ENCODE results near the gene CPNE4. TPM values are rescaled to one million over a fixed set of nuclear protein-coding genes. Genes with fewer than 3 reads are reported as not detected.

CPNE4 gene
- total and polyA plus RNA-seq, 9 of the 15 experiments (the other 6 are each of a cell fraction or from before 2014, with no cell fraction given), result not detected

GRCh38 chr3:131502530-131503319, 532.1 kb downstream of the CPNE4 start, which contains the start of gene MRPL3 (continued):
- peak; percentile 65; the same call in 1 of the 2 replicates for TF ChIP-seq ESRRA (IDR thresholded peaks at IDR 0.05; ENCODE audit: borderline replicate concordance, low read depth)
- 0 out of 2 replicates have a peak, but pooled peaks have one; percentile 82 for TF ChIP-seq XRCC5 (IDR thresholded peaks at IDR 0.05; ENCODE audit: low read depth, low read length)
- TF ChIP-seq HDAC2 (IDR thresholded peaks at IDR 0.05), result peak; percentile 24; the same call in 1 of the 2 replicates
- no peak for TF ChIP-seq SRSF1 (IDR thresholded peaks at IDR 0.05; ENCODE audit: low read depth, low read length)
- no peak for TF ChIP-seq ZNF76 (CRISPR knock-in tag; IDR thresholded peaks at IDR 0.05; ENCODE audit: borderline replicate concordance)
- TF ChIP-seq BCLAF1 (IDR thresholded peaks at IDR 0.05; ENCODE audit: borderline replicate concordance in 1 of 2, control insufficient read depth in 1 of 2, low read depth in 2 of 2, low read length in 1 of 2), result peak in 1 of 2 experiments; percentile 90; a peak in 2 of 4 replicates
- TF ChIP-seq PML (IDR thresholded peaks at IDR 0.05; ENCODE audit: low read length), result peak; percentile 31; the same call in 1 of the 2 replicates
- TF ChIP-seq TAF9B (IDR thresholded peaks at IDR 0.05; ENCODE audit: partially characterized antibody), result peak; percentile 78
- TF ChIP-seq MXD1 (CRISPR knock-in tag; IDR thresholded peaks at IDR 0.05; ENCODE audit: borderline replicate concordance, poor library complexity, severe bottlenecking), result peak; percentile 93
- no peak for TF ChIP-seq ATF4 (CRISPR knock-in tag; IDR thresholded peaks at IDR 0.05)
- no peak for TF ChIP-seq ZNF696 (CRISPR knock-in tag; conservative IDR thresholded peaks at IDR 0.05)
- TF ChIP-seq E2F8 (IDR thresholded peaks at IDR 0.05; ENCODE audit: low read depth, partially characterized antibody), result peak; percentile 79
- peak; percentile 97 for TF ChIP-seq CREB3L1 (IDR thresholded peaks at IDR 0.05; ENCODE audit: borderline replicate concordance, low read depth)
- TF ChIP-seq CREB1 (IDR thresholded peaks at IDR 0.05), result peak; percentile 43; the same call in 1 of the 2 replicates
- peak; percentile 55 for TF ChIP-seq CREB1 (CRISPR knock-in tag; IDR thresholded peaks at IDR 0.05)
- TF ChIP-seq ZNF766 (CRISPR knock-in tag; conservative IDR thresholded peaks at IDR 0.05), result peak; percentile 50; the same call in 1 of the 2 replicates
- peak; percentile 99 for TF ChIP-seq EP400 (IDR thresholded peaks at IDR 0.05)

All from K562 (cell line).